IPS DF 6.9 (cell line): Measurements from ENCODE around the gene ZNF107.

ENCODE experiments used
- DNase-seq: peaks from one replicate; pipeline ENCODE4 v3.0.0-alpha.2; 2013; ENCODE audit warnings: low read depth, low spot score
- H3K27ac ChIP-seq: one replicate; pipeline ENCODE4 v1.5.1; 2013; ENCODE audit warnings: low read length, control low read depth
- H3K27me3 ChIP-seq: 2 replicates; pipeline ENCODE4 v1.6.1; 2013; ENCODE audit warnings: mild to moderate bottlenecking, low read length; ENCODE audit not compliant: control insufficient read depth, insufficient read depth
- H3K36me3 ChIP-seq: 2 replicates; pipeline ENCODE4 v1.6.1; 2013; ENCODE audit warnings: low read length; ENCODE audit not compliant: control insufficient read depth, insufficient read depth
- H3K4me1 ChIP-seq: 2 replicates; pipeline ENCODE4 v1.6.1; 2013; ENCODE audit warnings: low read length; ENCODE audit not compliant: control insufficient read depth, insufficient read depth
- H3K4me3 ChIP-seq: 2 replicates; pipeline ENCODE4 v1.5.1; 2013; ENCODE audit warnings: mild to moderate bottlenecking, low read length
- H3K9me3 ChIP-seq: 2 replicates; pipeline ENCODE4 v1.6.1; 2013; ENCODE audit warnings: low read length, inconsistent platforms; ENCODE audit not compliant: control insufficient read depth, insufficient read depth
- WGBS: extraction: QIAGEN DNeasy Blood & Tissue Kit; methylation state at CpG from one replicate; pipeline ENCODE4 v1.1.7; 2013; ENCODE audit warnings: mixed read lengths, missing lambda C conversion rate; ENCODE audit not compliant: insufficient read length, insufficient coverage; 5-methylcytosine and 5-hydroxymethylcytosine counted together

Gene ZNF107

GRCh38 chr7:64665980-64666662, at the start of gene ZNF107:
Gene ZNF107 (plus strand): TSS chr7:64666133. CDS start chr7:64666283, 150 bp downstream.
- WGBS, result no CpG with 5 or more reads among the region's 37 CpGs
- H3K4me1 ChIP-seq, result no peaks in the 10 kb centered on the region
- no peak within 1 kb of the TSS for H3K27ac ChIP-seq

DNA sequence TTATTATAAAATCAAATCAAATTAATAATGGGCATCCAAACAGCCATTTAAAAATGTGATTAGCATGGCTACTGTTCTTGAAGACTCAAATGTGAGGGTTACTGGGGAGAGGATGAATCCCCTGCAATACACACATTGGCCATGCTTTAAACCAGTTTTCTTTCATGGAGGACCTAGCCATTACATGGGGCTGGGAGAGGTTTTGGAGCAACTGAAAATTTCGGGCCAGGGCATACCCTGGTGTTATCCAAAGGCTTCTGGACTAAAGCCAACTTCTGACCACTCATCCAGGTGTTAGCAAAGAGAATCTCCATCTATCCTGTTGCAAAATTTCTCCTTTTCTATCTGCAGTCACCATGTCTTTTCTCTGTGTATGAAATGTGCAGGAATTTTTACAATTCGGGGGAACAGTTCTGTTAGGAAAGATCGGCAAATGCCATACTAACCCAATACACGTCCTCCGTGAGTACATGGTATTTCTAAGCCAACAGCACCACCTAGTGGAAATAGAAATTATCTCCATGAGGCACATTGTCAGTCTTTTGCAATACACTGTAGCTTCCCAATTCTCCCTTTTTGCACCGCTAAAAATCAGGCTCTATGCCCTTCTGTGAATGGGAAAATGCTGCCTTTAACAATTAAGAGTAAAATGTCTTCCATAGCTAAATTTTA, 47.0 kb upstream of the ZNF107 start:
- H3K27ac ChIP-seq, result no peak overlapping the region
- no peaks in the 10 kb centered on the region for H3K27me3 ChIP-seq
- H3K4me1 ChIP-seq, result no peaks in the 10 kb centered on the region
- no peaks in the 10 kb centered on the region for H3K36me3 ChIP-seq
- DNase-seq, result peak; percentile 22
- H3K9me3 ChIP-seq, result peaks cover 17% of the 10 kb centered on the region
- no CpG with 5 or more reads among the region's 6 CpGs for WGBS
- no peak overlapping the region for H3K4me3 ChIP-seq

More at GRCh38 chr7:64665980-64666662, at the start of gene ZNF107:
- DNase-seq, result peak; percentile 73
- Histone ChIP-seq H3K36me3 (peaks cover 2% of the 10 kb centered on the region; the same call in 1 of the 2 replicates), H3K9me3 (no peaks in the 10 kb centered on the region), H3K4me3 (peak within 1 kb of the TSS; percentile 88), H3K27me3 (no peaks in the 10 kb centered on the region)

DNA sequence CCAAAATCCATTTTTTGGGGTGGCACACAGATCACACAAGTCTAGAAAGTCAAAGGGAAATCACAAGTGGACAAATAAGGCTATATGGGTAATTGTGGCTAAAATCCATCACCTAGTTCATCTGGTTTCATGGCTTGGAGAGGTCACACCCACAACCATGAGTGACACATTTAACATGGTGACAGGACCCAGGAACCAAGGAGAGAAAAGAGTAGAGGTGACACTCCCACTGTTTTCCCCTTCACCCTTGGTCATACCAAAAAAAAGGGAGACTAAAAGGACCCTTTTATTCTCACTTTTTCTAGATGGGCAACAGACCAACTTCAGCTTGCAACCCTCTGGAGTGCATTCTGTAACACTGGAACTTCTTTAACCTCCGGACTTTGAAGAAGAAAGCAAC, 46.2 kb upstream of the ZNF107 start:
- no peaks in the 10 kb centered on the region for H3K27me3 ChIP-seq
- H3K4me1 ChIP-seq, result no peaks in the 10 kb centered on the region
- H3K36me3 ChIP-seq, result no peaks in the 10 kb centered on the region
- no peak overlapping the region for H3K27ac ChIP-seq
- no peak overlapping the region for H3K4me3 ChIP-seq
- no peak for DNase-seq
- peaks cover 17% of the 10 kb centered on the region for H3K9me3 ChIP-seq
- no CpG with 5 or more reads among the region's 1 CpG for WGBS

DNA sequence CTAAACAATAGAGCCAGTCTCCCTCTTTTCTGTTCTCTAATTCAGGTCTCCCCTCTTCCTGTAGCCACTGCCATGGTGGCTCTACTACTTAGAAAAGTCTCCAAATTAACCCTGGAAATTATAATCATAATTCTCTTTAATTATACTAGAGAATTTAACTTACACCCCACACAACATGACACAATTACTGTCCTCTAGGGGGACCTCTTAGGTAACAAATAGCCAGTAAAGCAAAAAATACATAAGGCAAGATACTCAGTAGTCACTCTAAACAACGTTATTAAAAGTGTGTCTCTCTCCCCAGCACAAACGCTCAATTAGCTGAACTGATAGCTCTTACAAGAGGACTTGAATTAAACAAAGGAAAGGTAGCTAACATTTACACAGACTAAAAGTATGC, 44.3 kb upstream of the ZNF107 start:
- no CpG with 5 or more reads among the region's 2 CpGs for WGBS
- DNase-seq, result no peak
- peaks cover 8% of the 10 kb centered on the region for H3K9me3 ChIP-seq

GRCh38 chr7:64625114-64626082, 40.5 kb upstream of the ZNF107 start:
- WGBS, result no CpG with 5 or more reads among the region's 12 CpGs
- H3K4me1 ChIP-seq, result no peaks in the 10 kb centered on the region
- H3K36me3 ChIP-seq, result no peaks in the 10 kb centered on the region
- peaks cover 7% of the 10 kb centered on the region for H3K9me3 ChIP-seq
- DNase-seq, result no peak
- no peak overlapping the region for H3K27ac ChIP-seq
- no peaks in the 10 kb centered on the region for H3K27me3 ChIP-seq
- H3K4me3 ChIP-seq, result no peak overlapping the region

More for the DNA sequence above, 44.3 kb upstream of the ZNF107 start:
- Histone ChIP-seq H3K4me1 (no peaks in the 10 kb centered on the region), H3K4me3 (no peak overlapping the region), H3K36me3 (no peaks in the 10 kb centered on the region), H3K27ac (no peak overlapping the region), H3K27me3 (no peaks in the 10 kb centered on the region)

- peaks cover 7% of the 10 kb centered on the region for H3K9me3 ChIP-seq
Observed at GRCh38 chr7:64626083-64626469, 39.9 kb upstream of the ZNF107 start.

DNA sequence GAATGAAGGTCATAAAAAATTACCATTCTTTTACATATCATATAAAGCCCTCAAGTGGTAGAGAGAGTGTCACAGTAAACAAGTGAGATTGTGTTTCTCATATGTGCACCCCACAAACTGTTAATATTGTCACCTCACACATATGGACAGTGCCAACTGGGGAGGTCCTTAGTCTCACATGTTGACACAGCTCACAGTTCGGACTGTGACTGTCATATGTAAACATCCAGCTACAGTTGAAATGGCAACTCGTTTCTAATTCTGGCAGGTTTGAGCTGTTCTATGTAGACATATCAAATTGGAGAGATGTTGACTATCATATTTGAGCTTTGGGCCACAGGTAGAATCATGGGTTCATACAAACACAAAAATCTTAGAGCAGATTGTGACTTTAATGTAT, 39.4 kb upstream of the ZNF107 start:
- H3K4me3 ChIP-seq, result no peak overlapping the region
- no CpG with 5 or more reads among the region's 2 CpGs for WGBS
- no peaks in the 10 kb centered on the region for H3K36me3 ChIP-seq
- no peaks in the 10 kb centered on the region for H3K27me3 ChIP-seq
- H3K9me3 ChIP-seq, result peaks cover 6% of the 10 kb centered on the region
- no peak for DNase-seq
- H3K27ac ChIP-seq, result no peak overlapping the region
- H3K4me1 ChIP-seq, result no peaks in the 10 kb centered on the region

More at GRCh38 chr7:64626083-64626469, 39.9 kb upstream of the ZNF107 start:
- Histone ChIP-seq H3K27ac (no peak overlapping the region), H3K4me1 (no peaks in the 10 kb centered on the region), H3K27me3 (no peaks in the 10 kb centered on the region), H3K36me3 (no peaks in the 10 kb centered on the region), H3K4me3 (no peak overlapping the region)
- DNase-seq, result no peak
- WGBS, result no CpG with 5 or more reads among the region's 5 CpGs

GRCh38 chr7:64628192-64628591, 37.7 kb upstream of the ZNF107 start:
- Histone ChIP-seq H3K4me1 (no peaks in the 10 kb centered on the region), H3K27me3 (no peaks in the 10 kb centered on the region), H3K4me3 (no peak overlapping the region), H3K27ac (no peak overlapping the region), H3K9me3 (peaks cover 12% of the 10 kb centered on the region), H3K36me3 (no peaks in the 10 kb centered on the region)
- DNase-seq, result no peak

DNA sequence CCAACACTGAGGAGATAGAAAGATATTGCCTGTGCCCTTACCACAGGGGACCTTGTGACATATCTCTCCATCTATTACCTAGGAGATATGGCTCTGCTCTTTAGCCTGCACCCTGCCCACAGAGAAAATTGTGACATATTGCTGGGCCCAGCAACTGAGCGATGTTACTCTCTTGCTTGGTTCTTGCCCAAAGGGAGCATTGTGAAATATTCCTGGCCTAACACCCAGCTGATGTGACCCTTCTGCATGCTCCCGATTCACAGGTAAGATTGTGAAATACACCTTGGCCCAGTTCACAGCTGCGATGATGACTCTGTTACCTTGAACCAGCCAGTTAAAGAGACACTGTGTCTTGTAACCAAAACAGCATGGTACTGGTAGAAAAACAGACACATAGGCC, 37.2 kb upstream of the ZNF107 start:
- Histone ChIP-seq H3K27ac (no peak overlapping the region), H3K9me3 (peaks cover 14% of the 10 kb centered on the region), H3K27me3 (no peaks in the 10 kb centered on the region), H3K4me3 (no peak overlapping the region), H3K36me3 (no peaks in the 10 kb centered on the region), H3K4me1 (no peaks in the 10 kb centered on the region)
- DNase-seq, result no peak
- no CpG with 5 or more reads among the region's 3 CpGs for WGBS

GRCh38 chr7:64630496-64630895, 35.4 kb upstream of the ZNF107 start:
- no peak overlapping the region for H3K4me3 ChIP-seq
- no peaks in the 10 kb centered on the region for H3K27me3 ChIP-seq
- H3K4me1 ChIP-seq, result no peaks in the 10 kb centered on the region
- H3K27ac ChIP-seq, result no peak overlapping the region
- DNase-seq, result no peak
- H3K36me3 ChIP-seq, result no peaks in the 10 kb centered on the region
- peaks cover 20% of the 10 kb centered on the region for H3K9me3 ChIP-seq
- no CpG with 5 or more reads among the region's 2 CpGs for WGBS
